K562 (cell line): ENCODE results near the gene OSBPL10. TPM values are rescaled to one million over a fixed set of nuclear protein-coding genes. Genes with fewer than 3 reads are reported as not detected.

Source experiments
- KLF10 ChIP-seq: fragments of 250-450 bp; sonication (Bioruptor Pico); IDR thresholded peaks from 2 replicates; pipeline ENCODE4 v1.6.1; 2021; ENCODE audit warnings: matching md5 sums
- PURB ChIP-seq: sonication (generic); formaldehyde crosslinking; IDR thresholded peaks from 2 replicates; pipeline ENCODE4 v1.9.0; 2021; ENCODE audit warnings: low read depth, mild to moderate bottlenecking, missing genetic modification reagents
- SREBF2 ChIP-seq: sonication (generic); formaldehyde crosslinking; IDR thresholded peaks from 2 replicates; pipeline ENCODE4 v1.4.0; 2020; ENCODE audit warnings: mild to moderate bottlenecking, missing genetic modification reagents
- TAF1 ChIP-seq: IDR thresholded peaks from 2 replicates; pipeline ENCODE4 v1.6.1; 2011; ENCODE audit warnings: mild to moderate bottlenecking, low read length, moderate library complexity; ENCODE audit not compliant: insufficient read depth, control insufficient read depth, severe bottlenecking; ENCODE audit errors: extremely low read depth
- THRA ChIP-seq: fragments of 450-650 bp; IDR thresholded peaks from 2 replicates; pipeline ENCODE4 v1.6.1; 2017; ENCODE audit warnings: mild to moderate bottlenecking, moderate library complexity
- ZC3H11A ChIP-seq: IDR thresholded peaks from 2 replicates; pipeline ENCODE4 v1.6.1; 2012; ENCODE audit warnings: low read depth, low read length, improper control_type of control experiment
- ZNF12 ChIP-seq: sonication (generic); formaldehyde crosslinking; IDR thresholded peaks from 2 replicates; pipeline ENCODE4 v1.4.0; 2020; ENCODE audit warnings: mild to moderate bottlenecking, missing genetic modification reagents
- polyA plus RNA-seq, 8 experiments: library from polyadenylated mRNA; depleted of rRNA in 4 of 8; stranded (reverse) in 5 of 8; unstranded in 3 of 8; fragments of >200 nt; fragmentation: Nextera tagmentation in 2 of 8; fragmentation: Illumina TruSeq in 1 of 8; extraction: Ambion mirVana in 2 of 8; extraction: Trizol in 1 of 8; gene quantifications; 2 replicates each; pipeline versions ENCODE4 v1.2.1 to v1.2.3, GENCODE V29; 2011 to 2014; ENCODE audit warnings: inconsistent platforms in 1 of 8, missing spikeins in 1 of 8
- total RNA-seq, 7 experiments: library from RNA; depleted of rRNA in 6 of 7; stranded (reverse); fragments of >200 nt in 6 of 7; fragmentation: Illumina TruSeq in 2 of 7; extraction: Trizol in 2 of 7; gene quantifications; 2 replicates each; pipeline versions ENCODE4 v1.2.1 to v1.2.3, GENCODE V29; 2011 to 2021; ENCODE audit warnings: low replicate concordance in 1 of 7
- TF ChIP-seq, protein P1 (sequence below): fragments of 250-450 bp; sonication (Bioruptor Pico); IDR thresholded peaks from 2 replicates; pipeline ENCODE4 v1.5.0; 2021; ENCODE audit warnings: mild to moderate bottlenecking, borderline replicate concordance
- TF ChIP-seq, protein P2 (sequence below): fragments of 200-400 bp; formaldehyde crosslinking; IDR thresholded peaks from 2 replicates; pipeline ENCODE4 v1.6.1; 2017; ENCODE audit warnings: mild to moderate bottlenecking, low read depth, low read length, moderate library complexity

OSBPL10 gene
- total and polyA plus RNA-seq, 9 of the 15 experiments (the other 6 are each of a cell fraction or from before 2014, with no cell fraction given) = 0.03 to 0.19 (median 0.14) TPM; not detected in 2

DNA sequence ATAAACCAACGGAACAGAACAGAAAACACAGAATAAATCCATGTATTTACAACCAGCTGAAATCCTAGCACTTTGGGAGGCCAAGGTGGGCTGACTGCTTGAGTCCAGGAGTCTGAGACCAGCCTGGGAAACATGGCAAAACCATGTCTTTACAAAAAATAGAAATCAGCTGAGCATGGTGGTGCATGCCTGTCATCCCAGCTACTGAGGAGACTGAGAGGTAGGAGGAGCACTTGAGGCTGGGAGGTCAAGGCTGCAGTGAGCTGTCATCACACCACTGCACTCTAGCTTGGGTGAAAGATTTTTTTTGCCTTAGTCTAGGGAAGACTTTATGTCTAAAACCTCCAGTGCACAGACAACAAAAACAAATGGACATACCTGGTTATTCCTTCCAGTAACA lies 327.6 kb downstream of the OSBPL10 start (continued):
- TF ChIP-seq PURB (CRISPR knock-in tag) (no peak), KLF10 (no peak), SREBF2 (CRISPR knock-in tag) (no peak), ZC3H11A (no peak), THRA (no peak), ZNF12 (no peak), TAF1 (no peak)
- TF ChIP-seq, protein P1, sequence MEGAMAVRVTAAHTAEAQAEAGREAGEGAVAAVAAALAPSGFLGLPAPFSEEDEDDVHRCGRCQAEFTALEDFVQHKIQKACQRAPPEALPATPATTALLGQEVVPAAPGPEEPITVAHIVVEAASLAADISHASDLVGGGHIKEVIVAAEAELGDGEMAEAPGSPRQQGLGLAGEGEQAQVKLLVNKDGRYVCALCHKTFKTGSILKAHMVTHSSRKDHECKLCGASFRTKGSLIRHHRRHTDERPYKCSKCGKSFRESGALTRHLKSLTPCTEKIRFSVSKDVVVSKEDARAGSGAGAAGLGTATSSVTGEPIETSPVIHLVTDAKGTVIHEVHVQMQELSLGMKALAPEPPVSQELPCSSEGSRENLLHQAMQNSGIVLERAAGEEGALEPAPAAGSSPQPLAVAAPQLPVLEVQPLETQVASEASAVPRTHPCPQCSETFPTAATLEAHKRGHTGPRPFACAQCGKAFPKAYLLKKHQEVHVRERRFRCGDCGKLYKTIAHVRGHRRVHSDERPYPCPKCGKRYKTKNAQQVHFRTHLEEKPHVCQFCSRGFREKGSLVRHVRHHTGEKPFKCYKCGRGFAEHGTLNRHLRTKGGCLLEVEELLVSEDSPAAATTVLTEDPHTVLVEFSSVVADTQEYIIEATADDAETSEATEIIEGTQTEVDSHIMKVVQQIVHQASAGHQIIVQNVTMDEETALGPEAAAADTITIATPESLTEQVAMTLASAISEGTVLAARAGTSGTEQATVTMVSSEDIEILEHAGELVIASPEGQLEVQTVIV (CRISPR knock-in tag) = no peak
- TF ChIP-seq, protein P2, sequence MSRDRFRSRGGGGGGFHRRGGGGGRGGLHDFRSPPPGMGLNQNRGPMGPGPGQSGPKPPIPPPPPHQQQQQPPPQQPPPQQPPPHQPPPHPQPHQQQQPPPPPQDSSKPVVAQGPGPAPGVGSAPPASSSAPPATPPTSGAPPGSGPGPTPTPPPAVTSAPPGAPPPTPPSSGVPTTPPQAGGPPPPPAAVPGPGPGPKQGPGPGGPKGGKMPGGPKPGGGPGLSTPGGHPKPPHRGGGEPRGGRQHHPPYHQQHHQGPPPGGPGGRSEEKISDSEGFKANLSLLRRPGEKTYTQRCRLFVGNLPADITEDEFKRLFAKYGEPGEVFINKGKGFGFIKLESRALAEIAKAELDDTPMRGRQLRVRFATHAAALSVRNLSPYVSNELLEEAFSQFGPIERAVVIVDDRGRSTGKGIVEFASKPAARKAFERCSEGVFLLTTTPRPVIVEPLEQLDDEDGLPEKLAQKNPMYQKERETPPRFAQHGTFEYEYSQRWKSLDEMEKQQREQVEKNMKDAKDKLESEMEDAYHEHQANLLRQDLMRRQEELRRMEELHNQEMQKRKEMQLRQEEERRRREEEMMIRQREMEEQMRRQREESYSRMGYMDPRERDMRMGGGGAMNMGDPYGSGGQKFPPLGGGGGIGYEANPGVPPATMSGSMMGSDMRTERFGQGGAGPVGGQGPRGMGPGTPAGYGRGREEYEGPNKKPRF = no peak
